ENCODE measurements around the gene ABCA12.
"Not testable (repeated sequence)": the region's sequence is repeated elsewhere in the genome, so short reads cannot be mapped to it uniquely, and the experiment has no call there.

ABCA12 gene, protein sequence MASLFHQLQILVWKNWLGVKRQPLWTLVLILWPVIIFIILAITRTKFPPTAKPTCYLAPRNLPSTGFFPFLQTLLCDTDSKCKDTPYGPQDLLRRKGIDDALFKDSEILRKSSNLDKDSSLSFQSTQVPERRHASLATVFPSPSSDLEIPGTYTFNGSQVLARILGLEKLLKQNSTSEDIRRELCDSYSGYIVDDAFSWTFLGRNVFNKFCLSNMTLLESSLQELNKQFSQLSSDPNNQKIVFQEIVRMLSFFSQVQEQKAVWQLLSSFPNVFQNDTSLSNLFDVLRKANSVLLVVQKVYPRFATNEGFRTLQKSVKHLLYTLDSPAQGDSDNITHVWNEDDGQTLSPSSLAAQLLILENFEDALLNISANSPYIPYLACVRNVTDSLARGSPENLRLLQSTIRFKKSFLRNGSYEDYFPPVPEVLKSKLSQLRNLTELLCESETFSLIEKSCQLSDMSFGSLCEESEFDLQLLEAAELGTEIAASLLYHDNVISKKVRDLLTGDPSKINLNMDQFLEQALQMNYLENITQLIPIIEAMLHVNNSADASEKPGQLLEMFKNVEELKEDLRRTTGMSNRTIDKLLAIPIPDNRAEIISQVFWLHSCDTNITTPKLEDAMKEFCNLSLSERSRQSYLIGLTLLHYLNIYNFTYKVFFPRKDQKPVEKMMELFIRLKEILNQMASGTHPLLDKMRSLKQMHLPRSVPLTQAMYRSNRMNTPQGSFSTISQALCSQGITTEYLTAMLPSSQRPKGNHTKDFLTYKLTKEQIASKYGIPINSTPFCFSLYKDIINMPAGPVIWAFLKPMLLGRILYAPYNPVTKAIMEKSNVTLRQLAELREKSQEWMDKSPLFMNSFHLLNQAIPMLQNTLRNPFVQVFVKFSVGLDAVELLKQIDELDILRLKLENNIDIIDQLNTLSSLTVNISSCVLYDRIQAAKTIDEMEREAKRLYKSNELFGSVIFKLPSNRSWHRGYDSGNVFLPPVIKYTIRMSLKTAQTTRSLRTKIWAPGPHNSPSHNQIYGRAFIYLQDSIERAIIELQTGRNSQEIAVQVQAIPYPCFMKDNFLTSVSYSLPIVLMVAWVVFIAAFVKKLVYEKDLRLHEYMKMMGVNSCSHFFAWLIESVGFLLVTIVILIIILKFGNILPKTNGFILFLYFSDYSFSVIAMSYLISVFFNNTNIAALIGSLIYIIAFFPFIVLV (N-terminal part only)

DNA sequence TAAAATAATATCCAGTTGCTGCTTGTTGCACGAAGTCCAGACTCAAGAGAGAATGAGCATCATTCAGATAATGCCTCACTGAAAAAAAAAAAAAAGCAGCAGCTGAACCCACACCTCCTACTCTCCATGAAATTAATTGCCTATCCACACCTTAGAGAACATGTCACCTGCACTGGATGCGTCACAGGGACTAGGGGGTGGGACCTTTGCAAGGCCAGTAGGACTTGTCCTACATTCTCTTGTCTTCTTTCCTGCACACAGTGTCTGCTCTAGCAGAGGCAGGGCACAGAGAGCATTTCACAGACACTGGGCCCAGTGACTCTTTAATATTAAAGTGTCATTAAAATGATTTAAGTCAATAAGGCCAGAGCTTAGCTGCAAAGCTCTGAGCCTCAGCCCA lies at the start of gene ABCA12:
Gene ABCA12 (minus strand): TSS at position 148 of the 400 bp plus-strand sequence. CDS start 418 bp downstream, outside the sequence.
- DNase-seq (ENCODE audit: low read depth), result no peak

DNA sequence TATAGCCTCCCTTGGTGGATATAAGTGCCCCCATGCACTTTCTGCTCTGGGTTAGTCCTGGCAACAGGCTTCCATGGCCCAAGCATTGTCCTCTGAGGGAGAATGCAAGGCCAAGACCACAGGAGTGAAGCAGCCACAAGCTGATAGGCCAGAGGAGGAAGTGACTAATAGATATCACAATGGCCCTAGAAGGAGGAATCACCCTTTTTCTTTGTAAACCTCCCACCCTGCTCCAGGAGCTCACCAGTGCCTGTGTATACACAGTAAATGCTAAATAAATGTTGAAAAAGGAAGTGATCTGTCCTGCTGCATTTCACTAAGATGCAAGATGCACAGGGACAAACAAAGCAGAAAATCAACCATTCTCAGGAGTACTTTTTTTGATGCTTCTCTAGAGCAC lies 49.7 kb upstream of the ABCA12 start:
- DNase-seq (ENCODE audit: low read depth), result peak; percentile 18

DNA sequence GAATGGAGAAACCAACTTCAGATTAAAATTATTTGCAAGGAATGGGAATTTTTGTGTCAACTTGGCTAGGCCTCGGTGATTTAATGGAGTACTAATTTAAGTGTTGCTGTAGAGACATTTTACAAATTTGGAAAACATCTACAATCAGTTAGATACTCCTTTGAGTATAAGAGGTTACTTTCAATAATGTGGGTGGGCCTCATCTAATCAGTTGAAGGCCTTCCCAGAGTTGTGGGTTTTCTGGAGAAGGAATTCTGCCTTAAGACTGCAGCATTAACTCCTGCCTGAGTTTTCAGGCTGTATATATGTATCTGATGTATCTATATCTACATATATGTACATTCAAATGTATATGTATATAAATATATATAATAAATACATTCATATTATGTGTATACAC lies 47.6 kb upstream of the ABCA12 start:
- no peak for DNase-seq (ENCODE audit: low read depth)

DNA sequence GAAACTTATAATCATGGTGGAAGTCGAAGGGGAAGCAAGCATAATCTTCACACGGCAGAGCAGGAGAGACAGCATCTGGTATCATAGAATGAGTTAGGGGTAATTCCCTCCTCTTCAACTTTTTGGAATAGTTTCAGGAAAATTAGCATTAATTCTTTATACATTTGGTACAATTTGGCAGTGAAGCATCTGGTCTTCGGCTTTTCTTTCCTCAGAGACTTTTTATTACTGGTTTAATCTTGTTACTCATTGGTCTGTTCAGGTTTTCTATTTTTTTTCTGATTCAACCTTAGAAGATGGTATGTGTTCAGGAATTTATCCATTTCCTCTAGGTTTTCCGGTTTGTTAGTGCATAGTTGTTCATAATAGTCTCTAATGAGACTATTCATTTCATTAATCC lies 39.7 kb upstream of the ABCA12 start:
- DNase-seq (ENCODE audit: low read depth), result no peak

DNA sequence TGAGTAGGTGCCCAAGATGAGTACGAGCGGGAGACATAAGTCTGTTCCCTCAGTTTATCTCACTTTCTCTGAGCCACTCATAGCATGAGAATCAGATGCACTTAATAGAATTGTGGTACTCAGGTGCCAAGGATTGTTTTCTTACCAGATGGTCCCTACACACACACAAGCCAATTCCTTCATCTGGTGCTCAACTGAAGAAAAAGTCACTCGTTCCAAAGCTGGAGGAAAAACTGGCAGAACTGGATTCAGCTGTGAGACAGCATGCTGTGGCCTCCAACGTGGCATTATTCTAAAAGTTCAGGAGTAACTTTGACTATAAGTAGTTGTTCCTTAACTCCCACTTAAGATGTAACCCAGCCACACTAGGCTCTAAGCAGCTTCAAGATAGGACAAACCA lies 33.4 kb upstream of the ABCA12 start:
- no peak for DNase-seq (ENCODE audit: low read depth)

DNA sequence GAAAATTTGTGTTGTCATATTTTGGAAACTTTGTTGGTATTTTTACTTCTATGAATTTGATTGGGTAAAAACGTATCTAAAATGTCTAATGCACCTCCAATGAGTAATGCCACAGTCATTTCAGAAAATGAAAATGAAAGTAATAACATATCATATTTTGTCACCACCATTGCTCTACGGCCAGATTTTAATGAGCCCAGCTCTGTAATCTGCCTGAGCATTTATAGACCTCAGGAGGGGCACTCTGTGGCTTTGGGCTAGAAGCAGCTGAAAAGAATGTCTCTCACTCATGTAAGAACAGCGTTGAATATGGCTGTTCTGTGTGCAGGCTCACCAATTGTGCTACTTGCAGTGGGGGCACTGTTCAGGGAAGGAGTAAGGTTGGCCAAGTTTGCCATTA lies 32.7 kb upstream of the ABCA12 start:
- peak; percentile 2 for DNase-seq (ENCODE audit: low read depth)

DNA sequence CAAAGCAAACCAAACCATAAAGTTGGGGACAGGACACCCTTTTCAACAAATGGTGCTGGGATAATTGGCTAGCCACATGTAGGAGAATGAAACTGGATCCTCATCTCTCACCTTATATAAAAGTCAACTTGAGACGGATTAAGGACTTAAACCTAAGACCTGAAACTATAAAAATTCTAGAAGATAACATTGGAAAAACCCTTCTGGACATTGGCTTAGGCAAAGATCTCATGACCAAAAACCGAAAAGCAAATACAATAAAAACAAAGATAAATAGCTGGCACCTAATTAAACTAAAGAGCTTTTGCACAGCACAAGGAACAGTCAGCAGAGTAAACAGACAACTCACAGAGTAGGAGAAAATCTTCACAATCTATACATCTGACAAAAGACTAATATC lies 28.1 kb upstream of the ABCA12 start:
- not testable (repeated sequence) for DNase-seq (ENCODE audit: low read depth)

DNA sequence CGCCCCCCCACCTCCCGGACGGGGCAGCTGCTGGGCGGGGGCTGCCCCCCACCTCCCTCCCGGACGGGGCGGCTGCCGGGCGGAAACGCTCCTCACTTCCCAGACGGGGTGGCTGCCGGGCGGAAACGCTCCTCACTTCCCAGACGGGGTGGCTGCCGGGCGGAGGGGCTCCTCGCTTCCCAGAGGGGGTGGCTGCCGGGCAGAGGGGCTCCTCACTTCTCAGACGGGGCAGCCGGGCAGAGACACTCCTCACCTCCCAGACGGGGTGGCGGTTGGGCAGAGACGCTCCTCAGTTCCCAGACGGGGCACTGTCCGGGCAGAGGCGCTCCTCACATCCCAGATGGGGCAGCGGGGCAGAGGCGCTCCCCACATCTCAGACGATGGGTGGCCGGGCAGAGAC lies 24.9 kb upstream of the ABCA12 start:
- not testable (repeated sequence) for DNase-seq (ENCODE audit: low read depth)

DNA sequence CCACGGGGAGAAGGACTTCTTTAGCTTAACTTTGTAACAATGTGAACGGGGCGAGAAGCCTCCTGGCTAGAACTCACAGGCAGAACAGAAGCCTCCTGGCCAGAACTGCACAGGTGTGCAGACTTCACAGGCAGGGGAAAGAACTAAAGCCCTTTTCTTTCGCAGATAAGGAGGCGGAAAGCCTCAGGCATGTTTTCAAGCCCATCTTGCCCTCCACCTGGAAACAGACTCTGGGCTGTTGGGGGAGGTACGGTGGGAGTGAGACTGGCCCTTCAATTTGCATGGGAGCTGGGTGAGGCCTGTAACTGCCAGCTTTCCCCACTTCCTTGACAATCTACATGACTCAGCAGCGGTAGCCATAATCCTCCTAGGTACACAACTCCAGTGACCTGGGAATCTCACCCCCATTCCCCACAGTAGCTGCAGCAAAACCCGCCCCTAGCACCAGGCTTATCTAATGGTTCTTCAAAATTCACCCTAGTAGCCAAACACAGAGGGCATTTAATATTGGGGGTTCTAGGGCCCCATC lies 22.9 kb upstream of the ABCA12 start:
- no peak for DNase-seq (ENCODE audit: low read depth)

DNA sequence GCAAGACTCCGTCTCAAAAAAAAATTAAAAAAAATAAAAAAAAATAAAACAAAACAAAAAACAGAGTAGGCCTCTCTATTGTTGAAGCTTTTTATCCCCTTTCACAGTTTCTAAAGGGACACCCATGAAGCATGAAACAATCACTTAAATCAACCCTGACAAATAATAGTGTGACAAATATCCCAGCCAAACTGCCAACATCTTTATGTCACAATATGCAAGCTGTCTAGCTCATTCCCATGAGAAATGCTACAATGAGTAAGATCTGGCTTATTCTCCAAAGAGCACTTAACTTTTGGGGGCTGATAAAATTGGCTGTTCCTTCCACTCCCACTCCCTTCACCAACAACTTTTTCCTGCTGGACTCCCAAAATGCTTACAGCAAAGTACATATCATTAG lies 21.7 kb upstream of the ABCA12 start:
- no peak for DNase-seq (ENCODE audit: low read depth)

DNA sequence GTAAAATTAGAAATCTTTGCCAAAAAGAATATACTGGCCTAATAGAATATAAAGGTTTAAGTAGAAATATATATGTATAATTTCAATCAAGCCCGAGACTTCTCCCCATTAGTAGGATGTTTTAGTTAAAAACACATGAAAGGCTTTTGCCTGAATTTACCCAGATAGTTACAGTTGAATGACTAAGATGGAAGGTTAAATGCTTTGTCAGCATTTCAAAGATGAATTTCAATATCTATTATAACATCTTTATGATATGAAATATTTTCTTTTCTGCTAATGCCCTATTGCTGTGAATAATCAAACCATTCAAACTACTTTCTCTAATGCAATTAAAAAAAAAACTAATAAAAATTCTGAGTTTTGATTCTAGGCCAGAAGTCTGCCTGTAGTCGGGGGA lies 18.0 kb upstream of the ABCA12 start:
- no peak for DNase-seq (ENCODE audit: low read depth)

DNA sequence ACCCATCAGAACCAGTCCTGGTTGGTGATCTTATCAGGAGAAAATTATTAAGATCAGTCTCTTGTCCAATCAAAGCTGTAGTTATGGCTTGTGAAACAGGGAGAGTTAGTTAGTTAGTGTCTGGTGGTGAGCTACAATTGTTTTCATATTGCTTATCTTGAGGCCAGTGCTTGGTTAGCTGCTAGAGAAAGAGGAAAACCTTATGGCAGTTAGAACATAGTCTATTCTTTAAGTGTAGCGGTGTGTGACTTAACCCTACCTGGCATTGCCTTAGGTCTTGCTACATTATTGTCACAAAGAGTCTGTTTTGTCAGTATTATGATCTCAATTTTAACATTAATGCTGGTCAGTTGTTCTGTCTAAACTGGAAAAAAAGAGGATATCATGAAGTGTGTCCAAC lies 11.5 kb upstream of the ABCA12 start:
- DNase-seq (ENCODE audit: low read depth), result no peak

DNA sequence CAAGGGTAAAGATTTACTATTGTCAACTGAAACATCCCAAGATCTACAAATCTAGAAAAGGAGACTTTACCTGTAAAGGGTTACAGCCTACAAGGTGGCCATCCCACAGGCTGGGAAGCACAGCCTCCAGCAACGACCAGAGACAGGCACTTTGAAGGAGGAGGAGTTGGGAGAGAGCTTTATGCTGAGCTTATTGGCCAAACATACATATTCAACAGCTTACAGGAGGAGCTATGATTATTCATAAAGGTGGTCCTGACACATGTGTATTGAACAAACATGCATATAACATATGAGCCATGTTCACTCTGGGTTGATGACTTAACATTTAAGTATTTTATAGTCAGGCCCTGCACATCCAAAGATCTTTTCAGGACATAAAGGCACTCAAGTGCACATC lies 11.1 kb upstream of the ABCA12 start:
- no peak for DNase-seq (ENCODE audit: low read depth)

DNA sequence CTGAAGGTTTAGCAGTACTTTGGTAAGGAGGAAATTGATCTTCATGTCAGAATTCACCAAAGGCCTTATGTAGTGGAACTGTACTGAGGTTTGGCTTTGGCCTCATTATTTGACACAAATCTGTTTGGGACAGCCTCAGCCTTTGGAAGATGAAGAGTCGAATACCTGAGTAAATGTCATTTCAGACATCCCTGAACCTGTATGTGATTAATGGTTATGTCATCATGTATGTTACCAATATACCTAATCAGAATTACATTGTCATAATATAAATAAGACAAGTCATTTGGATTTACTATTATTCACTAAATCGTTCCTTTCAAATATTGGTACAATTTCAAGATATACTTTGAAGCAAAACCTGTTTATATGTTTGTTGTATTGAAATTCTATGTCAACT lies 10.6 kb upstream of the ABCA12 start:
- DNase-seq (ENCODE audit: low read depth), result no peak

DNA sequence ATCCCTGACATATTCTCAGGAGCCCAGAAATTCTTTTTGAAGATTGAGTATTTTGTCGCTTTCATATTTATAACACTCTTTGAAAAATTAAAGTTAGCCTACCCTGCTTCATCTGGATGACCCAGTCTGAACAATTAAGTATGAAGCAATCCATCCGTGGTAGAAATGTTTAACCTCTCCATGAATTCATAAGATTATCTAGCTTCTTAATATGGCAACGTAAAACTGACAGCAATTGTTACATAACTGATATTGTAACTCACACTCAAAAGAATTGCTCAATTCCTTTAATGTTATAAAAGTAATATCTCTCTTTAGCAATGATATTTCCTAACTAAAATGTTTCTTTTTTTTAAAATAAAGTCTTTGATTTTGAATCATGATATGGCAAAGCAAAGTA lies 7.2 kb upstream of the ABCA12 start:
- no peak for DNase-seq (ENCODE audit: low read depth)

DNA sequence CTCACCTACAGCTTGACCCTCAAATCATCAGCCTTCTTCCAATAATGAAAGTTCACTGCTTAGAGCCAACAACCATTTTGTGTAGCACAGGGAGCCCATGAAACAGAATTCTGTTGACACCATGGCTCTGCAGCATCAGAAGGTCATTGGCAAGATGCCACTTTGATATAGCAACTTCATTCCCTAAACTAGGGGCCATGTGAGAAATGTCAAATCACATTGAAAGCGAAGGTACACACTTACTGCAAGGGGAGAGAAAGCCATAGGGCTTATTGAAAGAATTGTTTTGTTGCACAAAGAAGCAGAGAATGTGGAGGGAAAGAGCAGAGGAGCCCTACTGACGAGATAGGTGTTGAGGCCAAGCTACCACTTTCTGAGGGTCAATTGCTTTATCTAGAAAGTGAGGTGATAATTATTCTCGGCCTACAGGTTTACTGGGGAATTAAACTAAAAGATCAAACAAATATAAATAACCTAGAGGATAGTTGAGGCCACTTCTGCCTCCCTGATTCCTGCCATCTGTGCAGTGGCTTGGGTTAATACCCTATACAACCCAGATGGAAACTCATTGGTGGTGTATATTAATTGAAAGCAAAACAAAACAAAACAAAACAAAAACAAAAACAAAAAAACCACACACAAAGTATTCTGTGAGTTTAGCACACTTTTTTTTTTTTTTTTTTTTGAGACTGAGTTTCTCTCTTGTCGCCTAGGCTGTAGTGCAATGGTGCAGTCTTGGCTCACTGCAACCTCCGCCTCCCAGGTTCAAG lies 5.9 kb upstream of the ABCA12 start:
- no peak for DNase-seq (ENCODE audit: low read depth)

DNA sequence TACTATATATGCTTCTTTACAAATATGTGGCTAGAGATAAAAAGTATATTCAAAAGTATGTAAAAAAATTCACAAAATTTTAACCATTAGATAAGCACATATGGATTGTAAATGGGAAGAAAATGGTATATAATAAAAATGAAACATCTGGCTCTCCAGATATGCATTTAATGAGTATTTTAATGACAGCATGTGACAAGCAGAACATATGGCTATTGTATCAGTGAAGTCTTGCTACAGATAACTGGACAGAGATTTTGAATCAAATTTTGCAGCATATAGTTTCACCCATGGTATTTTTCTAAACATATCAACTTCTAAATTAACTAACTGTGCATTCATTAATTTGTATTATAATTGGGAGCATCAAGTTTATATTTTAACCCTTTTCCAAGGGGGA lies 5.0 kb upstream of the ABCA12 start:
- no peak for DNase-seq (ENCODE audit: low read depth)

DNA sequence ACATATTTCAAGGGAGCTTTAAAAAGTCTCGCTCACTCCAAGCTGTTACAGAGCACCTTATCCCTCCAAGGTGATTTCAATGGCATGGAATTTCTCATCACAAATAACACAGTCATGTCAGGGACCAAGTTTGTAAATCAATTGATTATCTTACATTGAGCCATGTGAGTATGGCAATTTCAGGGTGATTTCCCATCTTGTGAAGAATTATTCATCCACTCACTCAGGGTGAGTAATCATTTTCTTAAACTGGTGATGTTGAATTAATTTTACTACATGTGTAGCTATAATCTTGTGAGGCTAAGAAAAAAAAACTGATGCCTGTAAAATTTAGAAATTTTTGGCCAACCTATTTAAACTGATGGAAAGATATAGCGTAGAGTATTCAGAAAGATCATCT lies 3.3 kb upstream of the ABCA12 start:
- no peak for DNase-seq (ENCODE audit: low read depth)

DNA sequence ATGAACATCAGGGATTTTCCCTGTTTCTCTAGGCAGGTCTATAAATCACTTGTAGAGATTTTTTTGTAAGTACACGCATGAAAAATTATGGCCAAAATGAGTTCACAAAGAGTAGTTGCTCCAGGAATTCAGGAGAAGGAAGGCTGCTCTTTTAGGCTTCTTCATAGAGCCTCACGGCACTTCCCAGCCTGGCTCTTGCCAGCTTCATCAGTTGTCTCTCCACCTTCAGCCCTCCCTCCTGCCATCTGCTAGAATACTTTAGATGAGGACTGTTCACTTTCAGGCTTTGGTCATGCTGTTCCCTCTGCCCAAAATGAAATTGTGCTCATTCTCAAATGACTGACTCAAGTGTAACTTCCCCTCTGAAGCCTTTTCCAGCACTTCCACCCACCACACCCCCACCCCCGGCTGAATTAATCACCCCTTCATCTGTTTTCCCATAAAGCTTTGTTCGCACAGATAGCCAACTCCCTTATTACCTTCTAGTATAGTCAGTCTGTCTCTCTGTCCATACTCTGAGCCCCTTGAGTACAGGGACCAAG lies 1.8 kb upstream of the ABCA12 start:
- no peak for DNase-seq (ENCODE audit: low read depth)

DNA sequence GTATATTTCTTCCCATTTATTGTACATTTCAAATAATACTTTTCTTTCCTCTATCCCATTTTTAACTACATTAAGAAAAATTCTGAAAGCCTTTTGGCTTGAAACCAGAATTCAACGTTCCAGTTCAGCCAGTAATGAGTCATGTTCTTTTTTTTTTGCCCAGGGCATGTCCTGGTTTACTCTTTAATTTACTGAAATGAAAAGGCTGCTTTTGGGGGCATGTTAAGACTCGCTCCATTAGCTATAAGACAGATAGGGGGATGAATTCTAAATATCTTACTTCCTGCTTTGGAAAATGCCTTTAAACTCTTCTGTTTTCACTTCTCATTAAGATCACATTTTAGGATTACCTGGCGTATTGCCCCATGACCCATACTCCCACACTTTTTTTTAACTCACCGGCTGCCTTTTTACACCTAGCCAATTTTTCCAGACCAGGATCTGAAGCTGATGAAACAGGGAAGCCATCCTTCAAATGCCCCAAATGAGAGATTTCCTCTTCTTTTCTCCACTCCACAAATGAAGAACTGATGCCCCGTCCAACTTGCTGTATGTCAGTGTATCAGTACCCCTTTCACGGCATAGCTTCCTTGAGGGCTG lies 585 bp downstream of the ABCA12 start:
- DNase-seq (ENCODE audit: low read depth), result peak; percentile 64

DNA sequence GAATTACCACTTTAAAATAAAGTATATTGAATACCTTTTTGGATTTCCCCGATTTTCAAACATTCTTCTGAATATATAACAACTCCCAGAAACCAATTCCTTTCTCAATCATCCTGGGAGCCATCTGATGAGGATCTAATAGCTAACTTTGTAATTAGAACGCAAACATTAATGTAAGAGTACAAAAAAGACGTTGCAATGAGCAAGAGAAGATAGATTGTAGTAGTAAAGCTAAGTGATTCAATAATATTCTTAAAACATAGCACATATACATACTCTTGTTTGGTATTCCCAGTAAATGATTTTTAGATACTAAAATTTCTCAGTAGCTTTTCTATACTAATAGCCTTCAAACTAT lies 1.1 kb downstream of the ABCA12 start:
- no peak for DNase-seq (ENCODE audit: low read depth)

Data from iris pigment epithelial cell (primary cell).